GM19452 (cell line): ENCODE measurements around the gene GAST.
"Not testable (repeated sequence)": the region's sequence is repeated elsewhere in the genome, so short reads cannot be mapped to it uniquely, and the experiment has no call there.

Experiments
- ATAC-seq: cut with Tn5 transposase; IDR thresholded peaks from one replicate; pipeline ENCODE4 v1.9.1; 2021; ENCODE audit not compliant: unreplicated experiment

GAST gene, protein sequence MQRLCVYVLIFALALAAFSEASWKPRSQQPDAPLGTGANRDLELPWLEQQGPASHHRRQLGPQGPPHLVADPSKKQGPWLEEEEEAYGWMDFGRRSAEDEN

DNA sequence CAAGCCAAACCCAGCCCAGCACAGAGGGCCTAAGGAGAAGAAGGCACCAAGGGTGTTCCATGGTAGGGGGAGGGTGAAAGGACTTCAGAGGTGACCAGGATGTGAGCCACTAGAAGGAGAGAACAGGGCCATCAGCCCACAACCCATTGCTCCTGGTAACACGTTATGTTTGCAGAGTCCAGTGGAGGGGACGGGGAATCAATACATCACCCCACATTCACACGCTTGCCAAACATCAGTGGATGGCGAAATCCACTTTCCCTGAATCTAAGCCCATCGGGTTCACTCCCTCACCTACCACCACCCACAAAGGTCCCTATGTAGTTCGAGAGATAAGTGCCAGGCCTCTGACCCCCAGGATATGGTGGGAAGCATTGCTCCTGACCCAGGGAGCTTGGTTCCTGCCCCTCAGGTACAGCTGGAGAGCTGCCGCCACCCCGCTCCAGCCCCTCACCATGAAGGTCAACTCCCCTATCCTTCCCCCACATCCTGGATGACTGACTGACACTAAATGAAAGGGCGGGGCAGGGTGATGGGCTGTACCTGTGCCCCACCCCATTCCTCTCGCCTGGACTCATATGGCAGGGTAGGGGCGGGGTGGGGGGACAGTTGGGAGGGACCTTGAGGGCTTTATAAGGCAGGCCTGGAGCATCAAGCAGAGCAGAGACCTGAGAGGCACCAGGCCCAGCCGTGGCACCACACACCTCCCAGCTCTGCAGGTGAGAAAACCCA, at the start of gene GAST:
TSS of gene GAST (plus strand) at position 663 of the 732 bp plus-strand sequence. CDS start 3,106 bp downstream, outside the sequence.
- no peak for ATAC-seq

GRCh38 chr17:41663451-41664171, 48.5 kb upstream of the GAST start:
- ATAC-seq = no peak

DNA sequence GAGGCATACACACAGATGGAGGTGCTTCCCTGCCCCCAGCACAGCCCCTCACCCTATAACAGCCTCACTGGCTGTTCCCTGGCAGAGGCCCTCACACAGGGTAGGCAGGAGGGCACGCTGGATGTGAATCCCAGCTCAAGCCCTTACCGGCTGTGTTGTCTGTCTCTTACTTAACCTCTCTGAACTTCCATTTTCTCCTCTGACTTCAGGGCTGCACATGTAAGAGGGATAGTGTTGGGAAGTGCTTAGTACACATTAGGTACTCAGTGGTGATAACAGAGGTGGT, 48.0 kb upstream of the GAST start:
- ATAC-seq = no peak

GRCh38 chr17:41664587-41665565, 47.3 kb upstream of the GAST start:
- no peak for ATAC-seq

DNA sequence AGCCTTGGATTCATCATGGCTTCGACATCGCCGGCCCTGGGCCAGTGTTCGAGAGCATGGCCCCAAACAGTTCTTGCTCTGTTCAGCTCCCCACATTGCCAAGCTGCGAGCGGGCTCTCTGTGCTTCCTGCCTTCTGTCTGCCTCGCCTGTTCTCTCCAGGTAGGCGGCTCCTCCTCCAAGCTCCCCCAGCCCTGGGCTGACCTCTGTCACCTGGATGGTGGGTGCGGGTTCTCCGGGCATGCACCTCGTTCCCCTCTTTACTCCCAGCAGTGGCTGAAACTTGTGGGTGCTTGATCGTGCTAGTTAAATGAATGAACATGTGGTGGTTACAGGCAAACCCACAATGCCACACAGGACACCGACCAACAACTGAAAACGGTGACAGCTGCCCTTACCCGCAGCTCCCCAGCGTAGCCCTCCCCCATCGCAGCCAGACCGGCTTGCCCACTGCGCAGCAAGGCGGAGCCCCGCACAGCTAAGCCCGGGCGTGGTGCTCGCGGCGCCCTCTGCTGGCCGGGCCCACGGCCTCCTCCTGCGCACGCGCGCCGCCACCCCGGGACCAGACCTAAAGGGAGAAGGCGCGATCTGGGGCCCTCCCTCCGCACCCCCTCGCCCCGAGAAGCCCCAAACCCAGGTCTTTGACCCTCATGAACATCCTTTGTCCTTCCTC, 46.4 kb upstream of the GAST start:
- ATAC-seq = peak; percentile 61

DNA sequence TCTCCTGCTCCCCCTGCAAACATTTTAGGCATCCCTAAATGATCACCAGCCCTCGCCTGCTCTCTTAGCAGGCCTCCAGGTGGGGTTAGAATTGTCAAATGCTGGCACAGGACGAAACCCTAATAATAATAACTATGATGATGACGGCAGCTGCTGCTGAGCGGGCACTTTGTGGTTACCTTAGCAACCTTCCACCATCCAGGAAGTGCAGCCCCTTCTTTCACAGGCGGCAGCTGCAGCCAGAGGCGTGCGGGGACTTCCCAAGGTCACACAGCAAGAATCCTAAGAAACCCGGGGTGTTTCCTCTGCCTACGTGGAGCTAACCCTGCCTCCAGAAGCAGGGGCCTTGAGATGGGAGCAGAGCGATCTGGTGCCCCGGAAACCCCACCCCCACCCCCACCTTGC, 45.9 kb upstream of the GAST start:
- ATAC-seq = peak; percentile 38

GRCh38 chr17:41666708-41667279, 45.3 kb upstream of the GAST start:
- ATAC-seq = peak; percentile 41

DNA sequence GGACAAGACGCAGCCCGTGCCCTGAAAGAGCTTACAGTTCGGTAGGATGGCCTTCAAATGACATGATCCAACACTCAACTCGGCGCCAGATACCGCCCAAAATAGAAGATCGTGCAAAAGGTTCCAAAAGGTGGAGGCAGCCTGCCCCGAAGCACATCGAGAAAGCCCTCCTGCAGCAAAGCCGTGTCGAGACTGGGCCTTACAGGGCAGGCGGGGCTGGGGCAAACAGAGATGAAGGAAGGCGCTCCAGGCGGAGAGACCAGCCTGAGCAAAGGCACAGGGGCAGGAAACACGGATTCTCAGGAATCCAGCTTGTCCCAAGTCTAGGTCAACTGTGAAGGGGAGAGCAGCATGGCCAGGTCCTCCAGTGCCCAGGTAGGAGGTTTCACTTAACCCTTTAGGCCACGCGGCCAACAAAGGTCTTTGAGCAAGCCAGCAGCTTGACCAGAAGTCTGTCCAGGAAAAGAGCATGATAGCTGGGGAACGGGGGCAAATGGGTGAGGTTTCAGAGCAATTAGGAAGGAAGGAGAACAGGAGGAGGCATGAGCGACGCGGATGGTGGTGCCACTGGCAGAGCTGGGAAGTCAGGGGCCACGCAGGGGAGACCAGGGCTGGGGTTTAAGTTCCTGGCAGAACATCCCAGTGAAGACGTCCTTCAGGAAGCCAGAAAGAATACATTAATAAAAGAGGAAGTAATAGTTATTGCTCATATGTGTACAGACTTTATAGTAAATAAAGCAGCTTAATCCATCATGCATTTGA, 44.7 kb upstream of the GAST start:
- no peak for ATAC-seq

- no peak for ATAC-seq
Observed at GRCh38 chr17:41672153-41672552, 40.0 kb upstream of the GAST start.

GRCh38 chr17:41675157-41676057, 36.7 kb upstream of the GAST start:
- ATAC-seq = not testable (repeated sequence)

DNA sequence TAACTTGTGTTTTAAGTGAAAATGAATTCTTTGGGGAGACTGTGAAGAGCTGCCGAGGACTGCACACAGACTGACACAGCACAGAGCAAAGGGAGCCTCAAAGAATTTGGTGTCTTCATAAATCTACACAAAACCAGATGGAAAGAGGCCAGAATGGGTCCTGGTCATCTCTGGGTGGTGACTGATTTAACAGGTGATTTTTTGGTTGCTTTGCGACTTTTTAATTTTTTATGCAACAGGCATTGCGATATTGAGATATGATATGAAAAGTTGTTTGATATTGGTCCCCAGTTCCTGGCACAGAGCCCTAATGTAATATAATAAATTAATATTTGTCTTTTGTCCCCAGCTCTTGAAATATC, 36.1 kb upstream of the GAST start:
- no peak for ATAC-seq

DNA sequence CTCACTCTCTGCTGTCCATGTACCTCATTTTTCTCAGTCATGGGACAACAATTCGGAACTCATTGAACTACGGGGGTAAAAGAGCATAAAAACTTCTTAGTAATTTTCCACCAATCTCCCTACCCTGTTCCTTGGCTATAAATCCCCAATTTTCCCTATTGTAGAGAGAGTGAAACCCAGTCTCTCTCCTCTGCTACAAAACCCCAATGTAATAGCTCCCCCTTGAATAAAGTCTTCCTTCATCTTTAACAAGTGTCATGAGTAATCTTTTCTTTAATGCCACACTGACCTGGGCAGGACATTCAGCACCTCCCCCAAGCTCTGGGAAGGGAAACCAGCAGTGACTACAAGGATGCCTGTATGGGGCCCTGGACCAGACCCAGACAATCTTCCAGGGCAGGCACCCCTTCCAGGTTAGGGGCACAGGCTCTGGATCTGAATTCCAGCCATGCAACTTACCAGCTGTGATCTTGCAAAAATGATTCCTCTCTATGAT, 33.7 kb upstream of the GAST start:
- peak; percentile 25 for ATAC-seq

DNA sequence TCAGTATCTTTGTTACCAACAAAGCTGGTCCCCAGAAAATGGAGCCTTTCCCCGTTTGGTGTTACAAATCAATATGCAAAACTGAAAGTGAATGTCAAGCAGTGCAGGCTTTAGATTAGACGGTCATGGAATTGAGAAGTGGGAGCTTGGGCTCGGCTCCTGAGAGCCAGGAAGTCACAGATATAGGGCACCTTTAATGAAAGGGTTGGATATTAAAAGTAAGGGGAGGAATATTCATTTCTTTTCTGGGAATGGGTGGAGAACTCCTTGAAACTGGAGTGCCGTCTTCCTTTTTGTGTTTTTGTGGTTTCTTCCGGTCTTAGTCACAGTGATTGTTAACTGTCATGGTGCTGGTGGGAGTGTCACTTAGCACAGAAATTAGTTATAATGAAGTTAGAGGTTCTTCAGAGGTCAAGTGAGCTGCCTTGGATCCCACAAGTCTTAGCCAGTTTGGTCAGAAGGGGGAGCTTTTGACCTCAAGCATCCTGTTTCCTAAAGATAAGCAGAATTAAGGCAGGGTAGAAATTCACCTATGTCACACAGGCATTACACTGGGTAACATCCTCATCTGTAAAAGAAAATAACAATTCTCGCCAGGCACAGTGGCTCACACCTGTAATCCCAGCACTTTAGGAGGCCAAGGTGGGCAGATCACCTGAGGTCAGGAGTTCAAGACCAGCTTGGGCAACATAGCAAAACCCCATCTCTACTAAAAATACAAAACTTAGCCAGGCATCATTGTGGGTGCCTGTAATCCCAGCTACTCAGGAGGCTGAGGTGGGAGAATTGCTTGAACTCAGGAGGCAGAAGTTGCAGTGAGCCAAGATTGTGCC, 33.0 kb upstream of the GAST start:
- ATAC-seq = peak; percentile 62

DNA sequence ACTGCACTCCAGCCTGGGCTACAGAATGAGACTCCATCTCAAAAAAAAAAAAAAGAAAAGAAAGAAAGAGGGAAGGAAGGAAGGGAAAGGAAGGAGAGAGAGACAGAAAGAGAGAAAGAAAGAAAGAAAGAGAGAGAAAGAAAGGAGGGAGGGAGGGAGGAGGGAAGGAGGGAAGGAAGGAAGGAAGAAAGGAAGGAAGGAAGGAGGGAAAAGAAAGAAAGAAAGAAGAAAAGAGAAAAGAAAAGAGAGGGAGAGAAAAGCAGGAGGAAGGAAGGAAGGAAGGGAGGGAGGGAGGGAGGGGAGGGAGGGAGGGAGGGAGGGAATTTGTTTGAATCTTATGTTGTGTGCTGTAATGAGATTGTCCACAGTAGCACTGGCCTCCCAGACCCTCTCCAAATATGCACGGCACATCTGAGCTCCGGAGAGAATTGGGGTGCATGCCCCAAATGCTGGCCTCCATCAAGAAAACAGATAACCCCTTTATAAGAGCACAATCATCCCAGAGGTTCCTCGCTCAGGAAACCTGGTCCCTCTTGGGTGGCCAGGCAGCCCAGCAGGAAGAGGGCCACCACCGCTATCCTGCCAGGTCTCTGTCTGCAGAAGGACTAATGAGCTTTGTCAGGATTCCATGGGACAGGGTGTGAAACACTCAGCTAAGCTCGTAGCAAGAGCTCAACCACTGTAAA, 32.2 kb upstream of the GAST start:
- no peak for ATAC-seq

GRCh38 chr17:41680426-41681040, 31.6 kb upstream of the GAST start:
- no peak for ATAC-seq

- no peak for ATAC-seq
Observed at GRCh38 chr17:41681776-41682175, 30.4 kb upstream of the GAST start.

GRCh38 chr17:41682631-41683030, 29.5 kb upstream of the GAST start:
- ATAC-seq = no peak
